Fibroblast of skin of left biceps (primary cell): ENCODE measurements around the gene TBX3.

Experiments used
- DNase-seq, 2 experiments: peaks; one replicate each; pipeline ENCODE4 v3.0.0-alpha.2; 2013; ENCODE audit warnings: low read depth in 2 of 2

TBX3 gene

DNA sequence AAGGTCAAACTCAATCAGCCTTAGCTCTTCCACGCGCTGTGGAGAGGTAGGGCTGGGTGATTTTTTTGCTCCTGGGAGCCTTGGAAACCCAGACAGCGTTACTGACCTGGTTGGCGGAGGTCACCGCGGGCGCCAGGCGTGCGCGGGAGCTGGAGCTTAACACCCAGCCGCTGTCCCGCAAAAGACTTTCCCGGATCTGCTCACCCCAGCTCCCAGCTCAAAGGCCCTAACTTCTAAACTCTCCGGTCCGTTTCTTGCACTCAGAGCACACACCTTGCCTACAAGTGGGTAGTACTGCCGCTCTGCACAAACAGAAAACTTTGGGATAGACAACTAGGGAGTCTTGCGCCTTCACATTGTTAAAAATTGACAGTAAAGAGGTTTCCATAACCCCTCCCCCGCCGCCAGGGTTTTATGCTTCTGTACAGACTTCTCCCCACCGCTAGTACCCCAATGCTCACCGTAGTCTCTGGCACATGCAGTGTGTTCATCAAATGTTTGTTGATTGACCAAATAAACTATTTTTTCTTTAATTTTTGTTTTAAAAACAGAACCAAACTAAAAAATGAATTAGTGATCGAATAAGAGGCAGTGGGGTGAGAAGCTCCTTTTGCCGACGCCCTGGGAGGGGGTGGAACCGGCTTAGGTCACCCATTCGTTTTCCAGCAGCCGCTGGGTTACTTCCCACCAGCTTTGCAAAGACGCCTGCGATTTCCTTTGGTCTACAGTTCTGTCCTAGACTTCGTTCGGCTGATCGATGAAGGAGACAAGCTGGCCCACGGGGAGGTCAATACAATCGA lies 12.7 kb upstream of the TBX3 start:
- DNase-seq, result no peak

DNA sequence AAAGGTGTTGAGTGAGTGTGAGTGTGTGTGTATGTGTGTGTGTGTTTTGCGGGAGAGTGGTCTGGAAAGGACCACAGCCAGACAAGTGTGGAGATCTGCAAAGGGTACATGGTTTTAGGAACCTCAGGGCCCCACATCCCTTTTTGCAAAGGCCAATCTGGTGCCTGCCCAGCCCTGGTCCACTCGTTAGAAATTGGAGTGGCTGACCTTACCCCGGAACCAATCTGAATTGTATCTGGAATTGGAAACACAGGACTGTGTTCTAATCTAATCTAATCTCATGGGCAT lies 11.3 kb upstream of the TBX3 start:
- DNase-seq, result no peak

DNA sequence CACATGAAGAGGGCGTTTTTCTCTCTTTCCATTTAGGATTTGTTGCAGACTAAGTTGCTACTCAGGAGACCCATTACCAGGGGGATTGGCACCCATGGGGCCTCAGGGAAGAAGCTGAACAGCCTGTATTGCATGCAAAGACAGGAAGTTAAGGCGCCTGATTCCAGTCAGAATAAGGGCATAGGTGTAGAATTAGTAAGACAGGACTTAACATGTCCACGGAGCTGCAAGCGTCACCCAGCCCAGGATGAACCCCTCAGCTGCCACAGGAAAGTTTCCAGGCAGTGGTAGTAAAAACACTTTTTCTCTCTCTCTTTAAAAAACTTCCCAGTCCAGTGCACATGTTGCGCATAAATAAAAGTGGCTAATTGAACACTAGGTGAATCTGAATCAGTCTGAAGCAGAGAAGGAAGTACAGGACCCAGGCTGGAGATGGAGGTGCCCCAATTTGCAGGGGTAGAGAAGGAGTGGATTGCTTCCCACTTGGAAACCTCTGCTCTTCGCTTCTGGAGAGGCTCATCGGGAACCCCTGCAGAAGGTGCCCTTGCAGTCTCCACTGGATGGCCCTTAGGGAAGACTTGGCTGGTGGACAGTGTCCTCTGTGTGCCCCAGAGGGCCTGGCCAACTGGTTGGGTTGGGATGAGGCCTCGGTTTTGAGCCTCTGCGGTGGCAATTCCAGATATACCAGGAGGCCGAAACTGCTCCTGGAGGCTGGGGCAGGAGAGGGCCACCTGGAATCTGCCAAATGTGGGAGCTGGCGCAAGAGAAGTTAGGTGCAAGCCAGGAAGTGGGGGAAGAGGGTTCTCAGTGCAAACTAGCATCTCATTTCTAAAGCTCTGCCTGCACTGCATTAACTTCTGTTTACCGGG lies 10.7 kb upstream of the TBX3 start:
- DNase-seq, result no peak

DNA sequence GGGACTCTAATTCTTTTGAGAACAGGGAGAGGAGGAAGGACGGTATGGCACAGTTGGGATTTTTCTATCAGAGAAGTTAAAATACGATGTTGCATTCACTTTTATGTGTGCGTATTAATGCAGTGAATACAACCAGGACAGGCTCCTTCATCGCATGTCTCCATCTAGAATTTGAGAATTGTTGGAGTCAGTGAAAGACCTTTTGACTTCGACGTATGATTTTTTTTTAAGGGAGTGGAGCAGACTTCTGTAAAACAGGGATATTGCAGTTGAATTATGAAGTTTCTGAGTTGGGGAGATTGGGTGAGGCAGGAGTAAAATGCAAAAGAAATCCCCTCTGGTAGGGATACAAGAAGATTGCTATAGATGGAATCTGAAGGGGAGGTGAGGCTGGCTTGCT lies 9.6 kb upstream of the TBX3 start:
- DNase-seq, result no peak

DNA sequence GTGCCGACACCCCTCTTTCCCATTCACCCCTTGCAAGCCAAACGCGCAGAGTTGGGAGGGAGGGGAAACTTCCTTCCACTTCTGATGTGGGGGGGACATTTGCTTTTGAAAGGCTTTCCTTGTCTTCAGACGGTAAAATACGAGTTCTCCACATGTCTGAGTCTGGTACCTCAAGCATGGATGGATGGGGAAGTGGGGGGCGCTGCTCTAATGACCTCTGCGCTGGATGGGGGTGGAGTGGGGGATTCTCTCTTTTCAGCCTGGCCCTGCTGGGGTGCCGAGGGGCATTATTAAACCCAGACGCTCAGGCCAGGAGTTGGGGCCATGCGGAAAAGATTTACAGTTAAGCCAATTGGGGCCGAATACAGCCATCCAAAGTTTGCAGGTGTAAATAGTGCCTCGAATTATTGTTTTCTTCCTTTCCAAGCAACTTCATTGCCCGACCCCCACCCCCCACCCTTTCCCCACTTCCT lies 9.1 kb upstream of the TBX3 start:
- DNase-seq, result no peak

DNA sequence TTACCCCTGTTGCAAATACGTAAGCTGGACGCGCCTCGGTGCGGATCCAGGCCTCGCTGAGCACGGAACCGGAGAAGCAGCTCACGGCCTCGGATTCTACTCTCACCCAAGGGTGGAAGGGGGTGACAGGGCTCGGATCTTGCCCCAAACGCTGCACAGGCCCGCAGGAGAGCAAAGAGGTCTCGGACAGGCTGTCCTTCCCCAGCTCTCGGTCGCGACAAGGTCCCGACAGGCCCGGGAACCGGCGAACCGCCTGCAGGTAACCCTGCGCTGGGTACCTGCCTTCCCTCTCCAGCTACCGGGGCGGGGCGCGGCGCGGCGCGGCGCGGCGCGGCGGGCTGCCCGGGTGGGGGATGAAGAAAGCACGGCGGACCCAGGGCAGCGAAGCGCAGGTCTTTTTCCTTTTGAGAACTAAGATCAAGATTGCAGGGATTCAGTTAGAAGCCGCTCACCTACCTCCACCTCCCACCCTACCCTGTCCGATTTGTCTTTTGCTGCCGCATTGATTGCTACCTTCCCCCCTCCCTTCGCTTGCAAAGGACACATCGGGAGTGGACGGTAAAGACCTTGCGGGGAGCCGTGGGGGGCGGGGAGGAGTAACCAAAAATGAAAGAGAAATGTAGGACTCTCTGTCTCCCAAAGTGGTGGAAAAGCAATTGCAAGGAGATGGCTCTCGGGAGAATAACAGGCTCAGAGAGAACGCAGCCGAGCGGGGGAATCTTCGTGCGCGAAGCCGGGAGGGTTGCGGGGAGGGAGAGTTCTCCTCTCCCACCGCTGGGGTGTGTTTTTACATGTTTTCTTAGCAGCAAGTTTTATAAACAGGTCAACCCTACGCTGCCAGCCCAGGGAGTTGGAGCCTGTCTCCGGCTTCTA lies 8.4 kb upstream of the TBX3 start:
- no peak for DNase-seq

DNA sequence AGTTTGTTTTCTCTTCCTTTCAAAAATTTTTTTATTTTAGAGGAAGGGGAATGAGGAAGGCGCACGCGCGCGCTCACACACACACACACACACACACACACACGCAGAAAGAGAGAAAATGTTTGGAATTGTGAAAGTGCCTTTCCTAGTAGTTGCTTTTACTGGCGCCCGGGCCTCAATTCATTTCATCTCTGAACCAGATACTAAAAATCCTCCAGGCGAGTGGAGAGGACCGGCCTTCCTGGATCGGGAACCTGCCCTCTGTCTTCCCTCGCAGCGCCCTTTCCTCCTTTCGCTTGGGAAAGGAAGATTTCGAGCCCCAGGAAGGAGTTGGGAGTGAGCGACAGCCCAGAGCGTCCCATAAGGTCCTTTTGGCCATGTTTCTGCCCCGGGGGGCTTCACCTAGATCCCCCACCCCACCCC lies 7.8 kb upstream of the TBX3 start:
- no peak for DNase-seq

DNA sequence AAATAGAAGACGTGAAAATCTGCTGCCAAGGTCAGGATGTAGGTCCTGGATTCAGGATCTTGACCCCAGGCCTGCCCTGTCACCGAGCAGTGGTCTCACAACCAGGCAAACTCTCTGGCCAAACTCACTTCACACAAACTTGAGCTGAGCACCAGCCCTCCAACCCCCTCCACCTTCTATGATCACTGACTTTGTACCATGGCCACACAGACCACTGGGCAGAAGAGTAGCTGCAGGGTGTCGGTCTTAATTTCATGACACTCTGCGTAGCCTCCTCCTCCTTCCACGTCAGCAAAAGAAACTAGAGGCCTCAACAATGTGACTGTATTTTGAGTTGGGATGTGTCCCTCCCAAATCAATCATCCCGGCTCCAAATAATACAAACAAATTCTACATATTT lies 7.2 kb upstream of the TBX3 start:
- DNase-seq, result no peak

DNA sequence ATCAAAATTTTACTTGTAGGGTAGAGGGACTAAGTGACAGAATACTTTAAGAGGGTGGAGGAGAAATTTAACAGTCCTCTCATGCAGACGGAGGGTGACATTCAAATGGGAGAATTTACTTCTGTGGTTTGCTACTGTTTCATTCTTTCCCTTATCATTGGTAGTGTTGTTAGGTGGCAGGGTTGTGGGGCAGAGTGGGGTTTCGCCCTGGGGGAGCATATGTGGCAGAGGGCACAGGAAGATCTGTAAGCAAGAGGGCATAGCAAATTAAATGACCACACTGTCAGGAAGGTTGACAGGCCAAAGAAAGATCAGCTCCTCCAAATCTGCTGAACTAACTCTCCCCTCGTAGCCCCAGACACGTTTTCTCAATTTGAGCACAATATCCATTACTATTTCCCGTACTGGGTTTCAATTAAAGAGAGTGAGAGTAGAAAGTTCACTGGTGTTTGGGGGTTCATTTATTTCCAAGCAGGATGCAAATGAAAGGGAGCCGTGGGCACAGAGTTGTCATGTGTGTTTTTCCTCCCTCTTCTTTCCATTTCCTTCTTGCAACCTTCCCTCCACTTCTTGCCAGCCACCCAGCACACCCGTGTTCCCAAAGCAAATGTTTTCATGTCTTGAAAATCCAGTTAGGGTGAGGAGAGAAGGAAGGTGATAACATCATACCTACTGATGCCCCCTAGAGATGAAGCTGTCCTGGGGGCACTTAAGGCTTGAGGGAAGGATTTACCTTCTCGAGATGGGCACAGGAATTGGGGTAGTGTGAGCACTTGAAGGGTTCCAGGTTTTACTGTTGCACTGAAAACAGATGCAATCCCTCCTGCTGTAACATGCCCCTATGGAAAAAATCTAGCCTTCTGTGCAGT lies 6.5 kb upstream of the TBX3 start:
- DNase-seq, result no peak

DNA sequence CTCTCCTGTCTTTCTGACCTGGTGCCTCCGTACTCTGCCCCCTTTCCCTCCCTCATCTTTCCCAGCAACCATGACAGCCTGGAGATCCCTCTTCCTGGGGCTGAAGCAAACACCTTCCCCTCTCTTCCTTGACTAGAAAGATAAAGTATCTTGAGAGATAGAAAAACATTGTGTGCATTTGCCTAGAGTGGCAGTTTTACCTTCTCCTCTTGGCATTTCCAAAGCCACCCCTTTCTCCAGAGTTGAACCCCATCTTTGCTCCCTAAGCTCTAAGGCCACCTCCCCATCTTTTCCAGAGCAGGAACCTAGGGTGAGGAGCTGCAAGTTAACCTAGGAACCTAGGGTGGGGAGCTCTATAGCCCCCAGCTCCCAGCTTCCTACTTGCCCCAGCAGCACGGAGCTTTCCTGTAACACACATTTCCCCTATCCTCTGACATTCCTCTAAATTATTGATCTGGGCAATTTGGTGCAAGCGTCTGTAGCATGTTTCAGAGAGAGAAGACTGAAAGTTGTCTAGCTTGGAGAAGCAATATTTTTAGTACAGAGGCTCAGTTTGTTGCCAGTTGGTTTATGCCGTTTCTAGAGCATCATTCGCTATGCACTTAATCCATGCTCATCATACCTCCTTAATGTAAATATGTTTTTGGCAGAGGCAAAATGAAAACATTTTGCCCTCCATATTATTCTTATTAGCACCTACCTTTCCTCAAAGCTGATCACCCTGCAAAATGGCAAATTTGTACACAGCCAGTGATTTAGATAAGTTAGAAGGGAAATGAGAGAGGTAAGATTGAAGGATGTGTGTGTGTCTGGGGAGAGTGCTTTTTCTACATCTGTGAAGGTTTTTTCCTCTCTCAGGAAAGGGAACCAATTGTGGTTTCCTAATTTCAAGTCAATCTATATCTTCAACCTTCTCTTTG lies 5.4 kb upstream of the TBX3 start:
- no peak for DNase-seq

DNA sequence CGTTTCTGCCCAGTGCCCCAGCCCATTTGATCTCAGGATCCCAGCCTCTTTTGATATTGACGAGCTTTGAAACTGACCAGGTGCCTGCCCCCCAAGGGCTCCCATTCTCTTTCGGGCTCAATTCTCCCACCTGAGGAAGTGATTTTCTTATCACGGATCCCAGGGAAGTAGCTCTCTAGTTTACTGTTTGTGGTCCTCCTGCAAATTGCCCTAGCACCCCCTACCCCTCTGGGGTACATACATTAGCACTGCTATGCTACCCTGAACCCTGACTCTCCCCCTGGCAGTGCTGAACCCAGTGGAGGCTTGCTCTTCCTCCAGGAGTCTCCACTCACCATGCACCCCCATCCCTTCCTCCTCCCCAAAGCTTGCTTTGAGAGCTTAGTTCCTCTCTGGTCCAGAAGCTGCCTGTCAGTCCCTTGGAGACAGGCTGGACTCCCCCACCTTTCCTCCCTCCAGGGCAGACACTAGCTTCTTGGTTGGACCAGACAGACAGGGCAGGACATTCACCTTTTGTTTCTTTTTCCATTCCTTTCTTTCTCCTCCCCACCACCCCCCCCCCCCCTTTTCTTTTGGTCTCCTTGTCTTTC lies 4.4 kb upstream of the TBX3 start:
- no peak for DNase-seq

DNA sequence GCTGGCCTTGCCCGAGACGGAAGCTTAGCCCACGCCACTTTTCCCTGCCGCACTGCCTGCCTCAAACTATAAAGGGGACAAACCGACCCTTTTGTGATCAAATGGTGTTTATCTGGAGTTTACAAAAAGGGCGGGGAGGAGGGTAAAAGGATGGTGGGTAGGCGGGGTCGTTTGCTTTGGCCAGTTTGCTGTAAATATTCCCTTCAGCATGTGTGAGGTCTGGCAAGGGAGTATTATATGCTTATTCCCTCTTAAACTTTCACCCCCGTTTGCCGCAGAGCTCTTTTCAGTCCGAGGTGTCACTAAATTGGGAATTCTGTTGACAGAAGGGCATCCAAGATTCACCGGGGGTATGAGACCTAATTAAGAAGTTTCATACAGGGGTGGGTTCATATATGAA lies 3.8 kb upstream of the TBX3 start:
- no peak for DNase-seq

DNA sequence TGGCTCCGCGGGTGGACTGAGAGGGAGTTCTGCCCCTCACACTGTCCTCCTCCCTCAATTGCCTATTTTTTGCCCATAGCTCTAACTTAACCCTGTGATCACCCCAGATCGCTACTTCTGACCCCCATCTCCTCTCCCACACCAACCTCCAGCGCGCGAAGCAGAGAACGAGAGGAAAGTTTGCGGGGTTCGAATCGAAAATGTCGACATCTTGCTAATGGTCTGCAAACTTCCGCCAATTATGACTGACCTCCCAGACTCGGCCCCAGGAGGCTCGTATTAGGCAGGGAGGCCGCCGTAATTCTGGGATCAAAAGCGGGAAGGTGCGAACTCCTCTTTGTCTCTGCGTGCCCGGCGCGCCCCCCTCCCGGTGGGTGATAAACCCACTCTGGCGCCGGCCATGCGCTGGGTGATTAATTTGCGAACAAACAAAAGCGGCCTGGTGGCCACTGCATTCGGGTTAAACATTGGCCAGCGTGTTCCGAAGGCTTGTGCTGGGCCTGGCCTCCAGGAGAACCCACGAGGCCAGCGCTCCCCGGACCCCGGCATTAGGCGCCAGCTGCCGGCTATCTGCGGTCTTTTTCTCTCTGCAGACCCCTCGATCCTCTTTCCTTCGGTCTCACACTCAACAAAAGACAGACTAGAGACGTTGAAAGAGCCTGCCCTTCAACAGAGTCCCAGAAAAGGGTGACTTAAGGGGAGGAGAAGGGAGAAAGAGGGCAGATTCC lies 3.0 kb upstream of the TBX3 start:
- DNase-seq, result no peak

DNA sequence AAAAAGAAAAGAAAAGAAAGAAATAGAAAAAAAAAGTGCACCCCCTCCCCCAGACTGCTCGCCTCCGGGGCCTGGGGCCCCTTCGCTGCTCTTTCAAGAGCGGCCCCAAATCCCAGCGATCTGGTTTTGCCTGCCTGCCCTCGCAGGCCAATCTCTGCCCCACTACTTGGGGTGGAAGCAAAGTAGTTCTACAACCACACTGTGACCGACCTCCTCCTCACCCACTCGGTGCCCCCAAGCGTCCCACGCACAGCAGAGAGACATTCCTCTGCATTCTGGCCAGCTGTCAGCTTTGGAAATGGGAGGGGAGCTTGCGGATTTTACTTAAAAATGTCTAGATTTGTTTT lies 2.4 kb upstream of the TBX3 start:
- DNase-seq, result no peak

DNA sequence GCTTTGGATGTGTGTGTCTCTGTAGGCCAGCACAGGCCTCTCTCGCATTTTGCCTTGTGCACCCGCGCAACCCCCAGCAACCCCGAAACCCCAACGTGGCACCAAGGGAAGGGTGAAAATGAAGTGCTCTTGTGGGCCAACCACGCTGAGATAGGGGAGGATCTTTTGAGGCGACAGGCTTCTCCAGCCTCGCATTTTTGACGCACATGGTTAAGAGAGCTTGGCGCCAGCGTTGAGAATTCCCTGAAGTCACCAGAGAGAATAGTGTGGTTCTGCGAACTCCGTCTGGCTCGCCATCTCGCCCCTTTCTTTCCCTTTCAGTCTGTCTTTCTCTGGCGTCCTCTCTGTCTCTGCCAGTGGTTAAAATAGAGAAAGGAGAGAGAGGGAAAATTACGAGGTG lies 1.9 kb upstream of the TBX3 start:
- DNase-seq, result no peak

DNA sequence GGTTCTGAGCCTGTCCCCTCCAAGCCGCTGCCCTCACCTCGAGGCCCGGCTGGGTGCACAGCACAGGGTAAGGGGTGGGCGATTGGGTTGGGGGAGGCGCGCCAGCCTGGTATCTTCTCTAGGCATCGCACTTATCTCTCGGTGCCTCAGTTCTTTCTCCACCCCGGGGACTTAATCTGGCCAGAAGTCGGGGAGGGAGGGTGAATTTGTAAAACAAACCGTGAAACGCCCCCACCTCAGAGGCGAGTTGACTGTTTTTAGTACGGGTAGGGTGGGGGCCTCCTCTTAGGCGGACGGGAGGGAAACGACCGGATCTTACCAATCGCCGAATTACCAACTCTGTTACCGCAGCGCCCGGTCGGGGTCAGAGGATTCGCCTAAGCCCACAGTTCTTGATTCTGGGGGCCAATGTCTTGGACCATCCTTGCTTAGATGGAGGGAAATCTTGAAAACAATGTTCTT lies 1.4 kb upstream of the TBX3 start:
- no peak for DNase-seq

DNA sequence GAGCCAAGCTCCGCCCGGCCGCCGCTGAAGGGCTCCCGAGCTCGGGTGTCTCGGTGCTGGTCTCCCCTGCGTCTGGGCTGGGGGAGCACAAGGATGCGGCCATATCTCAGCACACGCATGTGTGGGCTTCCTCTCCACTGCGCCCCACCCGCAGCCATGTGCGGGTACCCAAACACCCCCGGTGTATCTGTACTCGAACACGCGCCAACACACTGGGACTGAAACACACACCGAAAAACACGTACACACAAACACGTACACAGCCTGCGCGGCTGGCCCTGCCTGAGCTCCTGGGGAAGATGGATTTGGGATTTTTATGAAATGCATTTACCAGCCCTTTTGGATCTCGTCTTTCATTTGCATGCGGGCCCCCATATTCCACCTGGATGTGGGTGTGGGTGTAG lies 897 bp upstream of the TBX3 start:
- no peak for DNase-seq

DNA sequence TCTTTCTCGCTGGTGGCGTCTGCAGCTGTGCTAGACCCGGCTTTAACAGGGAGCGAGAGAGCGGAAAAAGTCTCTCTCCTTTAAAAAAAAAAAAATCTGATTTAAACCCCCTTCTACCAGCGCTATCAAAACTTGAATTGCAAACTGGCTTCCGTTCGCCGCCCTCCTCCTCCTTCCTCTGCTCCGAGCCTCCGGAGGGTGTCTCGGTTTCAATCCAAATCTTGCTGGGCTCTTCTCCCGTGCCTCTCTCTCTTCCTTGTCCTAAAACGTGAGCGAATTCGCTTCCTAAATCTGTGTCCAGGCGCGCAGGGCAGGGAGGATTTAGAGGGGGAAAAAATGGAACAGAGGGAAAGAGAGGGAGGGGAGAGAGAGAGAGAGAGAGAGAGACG lies 272 bp downstream of the TBX3 start:
- no peak for DNase-seq
